HG03175 (cell line): ENCODE measurements around the gene OXCT1.

Experiments used
- ATAC-seq: cut with Tn5 transposase; IDR thresholded peaks from one replicate; pipeline ENCODE4 v1.9.1; 2021; ENCODE audit warnings: mild to moderate bottlenecking, moderate library complexity; ENCODE audit not compliant: unreplicated experiment

The OXCT1 gene

GRCh38 chr5:41869724-41870626, at the start of gene OXCT1:
OXCT1 (minus strand) TSS chr5:41870425; CDS start chr5:41870358, 67 bp downstream.
- ATAC-seq = peak; percentile 92

GRCh38 chr5:41918105-41918504, 47.9 kb upstream of the OXCT1 start:
- peak; percentile 50 for ATAC-seq

GRCh38 chr5:41908374-41909079, 38.3 kb upstream of the OXCT1 start:
- no peak for ATAC-seq

- ATAC-seq = no peak
These were observed 35.9 kb upstream of the OXCT1 start for GRCh38 chr5:41906151-41906550.

GRCh38 chr5:41903892-41904799, 33.9 kb upstream of the OXCT1 start, which contains the start of gene RIMOC1:
RIMOC1 (plus strand) TSS chr5:41904344; CDS start chr5:41904368, 24 bp downstream.
- ATAC-seq = peak; percentile 98

GRCh38 chr5:41903382-41903891, 33.2 kb upstream of the OXCT1 start:
- ATAC-seq = no peak

- ATAC-seq = no peak
These were observed 26.0 kb upstream of the OXCT1 start for GRCh38 chr5:41896230-41896629.

GRCh38 chr5:41893074-41893851, 23.0 kb upstream of the OXCT1 start:
- ATAC-seq = peak; percentile 46

GRCh38 chr5:41892031-41892430, 21.8 kb upstream of the OXCT1 start:
- no peak for ATAC-seq

GRCh38 chr5:41891066-41891707, 21.0 kb upstream of the OXCT1 start:
- no peak for ATAC-seq

- no peak for ATAC-seq
These were observed 15.1 kb upstream of the OXCT1 start for GRCh38 chr5:41885286-41885685.

- ATAC-seq = no peak
These were observed 13.7 kb upstream of the OXCT1 start for GRCh38 chr5:41883936-41884335.

GRCh38 chr5:41883243-41883642, 13.0 kb upstream of the OXCT1 start:
- no peak for ATAC-seq

GRCh38 chr5:41882765-41883164, 12.5 kb upstream of the OXCT1 start:
- ATAC-seq = no peak

- ATAC-seq = peak; percentile 69
These were observed 8.6 kb upstream of the OXCT1 start for GRCh38 chr5:41878643-41879478.

GRCh38 chr5:41878173-41878572, 7.9 kb upstream of the OXCT1 start:
- peak; percentile 45 for ATAC-seq

- no peak for ATAC-seq
These were observed 7.2 kb upstream of the OXCT1 start for GRCh38 chr5:41877408-41877807.

GRCh38 chr5:41876678-41877077, 6.5 kb upstream of the OXCT1 start:
- ATAC-seq = no peak
